ENCODE data around the gene CAMKK2. TPM values are rescaled to one million over a fixed set of nuclear protein-coding genes. Genes with fewer than 3 reads are reported as not detected.

CAMKK2 gene
- total RNA-seq, 4 donors from 2014 or later = 17.5 to 155 (median 47.7) TPM

DNA sequence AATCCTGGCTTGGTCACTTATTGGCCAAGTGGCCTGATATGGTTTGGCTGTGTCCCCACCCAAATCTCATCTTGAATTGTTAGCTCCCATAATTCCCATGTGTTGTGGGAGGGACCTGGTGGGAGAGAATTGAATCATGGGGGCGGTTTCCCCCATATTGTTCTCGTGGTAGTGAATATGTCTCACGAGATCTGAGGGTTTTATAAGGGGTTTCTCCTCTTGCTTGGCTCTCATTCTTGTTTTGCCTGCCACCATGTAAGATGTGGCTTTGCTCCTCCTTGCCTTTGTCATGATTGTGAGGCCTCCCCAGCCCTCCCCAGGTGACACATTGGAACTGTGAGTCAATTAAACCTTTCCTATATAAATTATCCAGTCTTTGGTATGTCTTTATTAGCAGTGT lies 105.4 kb downstream of the CAMKK2 start:
- no peaks in the 10 kb centered on the region for H3K27me3 ChIP-seq
- no peaks in the 10 kb centered on the region for H3K9me3 ChIP-seq
- WGBS, 2 donors (ENCODE audit: low coverage in 1 of 2) = 87% methylated on average over 3 of the region's 3 CpGs; no CpG with 5 or more reads in 1 of the 2 donors
- no peaks in the 10 kb centered on the region for H3K4me1 ChIP-seq
- DNase-seq = no peak
- intact Hi-C loops (cut with DNase I; ENCODE audit: low total_unique reads) (no loop called here), in situ Hi-C loops (cut with MboI; ENCODE audit: low pct_ligation_motif_present in 1 of 4, low pct_unique_long_range_greater_than_20kb in 1 of 4, low sequenced_read_pairs in 3 of 4) (no loop called here)
- H3K27ac ChIP-seq = peak overlapping the region in 1 of 4 donors; percentile 1
- no peaks in the 10 kb centered on the region for H3K36me3 ChIP-seq
- TF ChIP-seq CTCF (IDR thresholded peaks at IDR 0.05) (no peak), POLR2A (IDR thresholded peaks at IDR 0.05) (no peak), POLR2AphosphoS5 (IDR thresholded peaks at IDR 0.05) (no peak), EP300 (IDR thresholded peaks at IDR 0.05; ENCODE audit: low read depth) (no peak)
- no peak overlapping the region for H3K4me3 ChIP-seq

DNA sequence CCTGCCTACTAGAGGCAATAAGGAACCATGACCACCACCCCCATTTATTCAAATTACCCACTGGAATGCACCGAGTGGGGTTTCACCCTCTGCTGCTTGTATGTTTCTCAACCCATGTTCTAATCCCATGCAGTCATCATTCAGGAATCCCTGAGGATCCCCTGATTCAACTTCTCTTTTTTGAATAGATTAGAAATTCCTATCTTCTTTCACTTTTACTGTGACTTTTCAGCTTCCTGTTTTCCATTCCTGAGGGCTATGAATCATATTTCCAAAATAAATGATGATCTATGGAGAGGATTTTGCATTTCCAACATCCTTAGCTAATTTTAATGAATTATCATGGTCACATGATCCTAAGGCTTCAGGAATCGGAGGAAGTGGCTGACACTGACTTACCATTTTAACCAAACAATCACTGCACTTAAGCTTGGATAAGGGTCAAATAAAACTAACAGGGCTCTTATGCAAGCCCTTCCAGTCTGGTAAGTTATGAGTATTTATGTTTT lies 105.9 kb downstream of the CAMKK2 start:
- WGBS, 2 donors (ENCODE audit: low coverage in 1 of 2) = 46 to 70% methylated on average over 2 of the region's 2 CpGs
- in situ Hi-C loops (cut with MboI; ENCODE audit: low pct_ligation_motif_present in 1 of 4, low pct_unique_long_range_greater_than_20kb in 1 of 4, low sequenced_read_pairs in 3 of 4) = no loop called here
- no peak overlapping the region for H3K4me3 ChIP-seq
- TF ChIP-seq CTCF (IDR thresholded peaks at IDR 0.05) = no peak
- no peak for TF ChIP-seq POLR2A (IDR thresholded peaks at IDR 0.05)
- TF ChIP-seq POLR2AphosphoS5 (IDR thresholded peaks at IDR 0.05) = no peak
- no peak for TF ChIP-seq EP300 (IDR thresholded peaks at IDR 0.05; ENCODE audit: low read depth)
- no peak for DNase-seq
- peak overlapping the region in 1 of 4 donors; percentile 1 for H3K27ac ChIP-seq
- intact Hi-C loops (cut with DNase I; ENCODE audit: low total_unique reads) = no loop called here
- no peaks in the 10 kb centered on the region for H3K4me1 ChIP-seq
- H3K27me3 ChIP-seq = no peaks in the 10 kb centered on the region
- H3K9me3 ChIP-seq = no peaks in the 10 kb centered on the region
- H3K36me3 ChIP-seq = no peaks in the 10 kb centered on the region

DNA sequence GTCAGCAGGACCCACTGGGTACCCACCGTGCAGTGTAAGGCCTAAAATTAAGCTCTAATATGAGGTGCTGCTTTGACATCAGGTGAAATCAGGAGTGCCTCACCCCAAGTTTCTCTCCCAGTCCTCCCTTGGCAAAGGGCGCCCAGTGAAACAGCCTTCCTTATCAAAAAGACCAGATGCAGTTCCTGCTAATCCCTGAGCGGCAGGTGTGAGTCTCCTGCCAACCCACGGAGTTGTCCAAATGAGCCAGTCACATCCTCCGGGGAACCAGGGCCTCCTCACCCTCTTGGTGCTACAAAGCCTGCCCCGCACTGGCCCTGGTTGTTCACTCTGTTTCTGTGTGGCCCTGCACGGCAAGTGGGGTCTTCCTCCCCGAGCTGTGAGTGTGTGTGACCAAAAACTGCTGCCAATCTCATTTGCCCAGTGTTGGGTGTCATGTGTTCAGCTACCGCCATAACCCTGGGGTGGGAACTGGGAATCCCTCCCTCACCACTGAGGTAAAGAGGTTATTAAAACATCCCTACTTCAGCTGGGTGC lies 106.8 kb downstream of the CAMKK2 start:
- no peak overlapping the region for H3K27ac ChIP-seq
- in situ Hi-C loops (cut with MboI; ENCODE audit: low pct_ligation_motif_present in 1 of 4, low pct_unique_long_range_greater_than_20kb in 1 of 4, low sequenced_read_pairs in 3 of 4) (no loop called here), intact Hi-C loops (cut with DNase I; ENCODE audit: low total_unique reads) (no loop called here)
- DNase-seq = no peak
- TF ChIP-seq POLR2AphosphoS5 (IDR thresholded peaks at IDR 0.05) (no peak), CTCF (IDR thresholded peaks at IDR 0.05) (no peak), POLR2A (IDR thresholded peaks at IDR 0.05) (no peak), EP300 (IDR thresholded peaks at IDR 0.05; ENCODE audit: low read depth) (no peak)
- 70% methylated on average over 9 of the region's 9 CpGs; no CpG with 5 or more reads in 1 of the 2 donors for WGBS, 2 donors (ENCODE audit: low coverage in 1 of 2)
- H3K27me3 ChIP-seq = no peaks in the 10 kb centered on the region
- H3K4me1 ChIP-seq = no peaks in the 10 kb centered on the region
- no peaks in the 10 kb centered on the region for H3K9me3 ChIP-seq
- H3K4me3 ChIP-seq = no peak overlapping the region
- H3K36me3 ChIP-seq = no peaks in the 10 kb centered on the region

DNA sequence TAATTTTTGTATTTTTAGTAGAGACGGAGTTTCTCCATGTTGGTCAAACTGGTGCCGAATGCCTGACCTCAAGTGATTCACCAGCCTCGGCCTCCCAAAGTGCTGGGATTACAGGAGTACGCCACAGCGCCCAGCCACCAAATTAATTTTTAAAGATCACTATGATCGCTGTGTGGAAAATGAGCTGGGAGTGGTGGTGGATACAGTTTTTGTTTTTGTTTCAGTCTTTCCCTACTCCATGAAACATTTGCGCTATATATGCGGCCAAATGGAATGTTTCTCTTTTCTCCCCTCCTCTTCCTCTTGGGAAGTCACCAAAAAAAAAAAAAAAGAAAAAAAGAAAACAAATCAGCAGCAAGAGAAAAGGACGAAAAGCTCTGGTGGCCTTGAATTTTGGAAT lies 107.4 kb downstream of the CAMKK2 start:
- no peak for TF ChIP-seq EP300 (IDR thresholded peaks at IDR 0.05; ENCODE audit: low read depth)
- no peak for TF ChIP-seq POLR2AphosphoS5 (IDR thresholded peaks at IDR 0.05)
- no peak for TF ChIP-seq CTCF (IDR thresholded peaks at IDR 0.05)
- no peak for TF ChIP-seq POLR2A (IDR thresholded peaks at IDR 0.05)
- Histone ChIP-seq H3K4me3 (no peak overlapping the region), H3K9me3 (no peaks in the 10 kb centered on the region), H3K27ac (no peak overlapping the region), H3K4me1 (no peaks in the 10 kb centered on the region), H3K36me3 (no peaks in the 10 kb centered on the region), H3K27me3 (no peaks in the 10 kb centered on the region)
- intact Hi-C loops (cut with DNase I; ENCODE audit: low total_unique reads) = no loop called here
- in situ Hi-C loops (cut with MboI; ENCODE audit: low pct_ligation_motif_present in 1 of 4, low pct_unique_long_range_greater_than_20kb in 1 of 4, low sequenced_read_pairs in 3 of 4) = no loop called here
- DNase-seq = no peak
- WGBS, 2 donors (ENCODE audit: low coverage in 1 of 2) = 92 to 93% methylated on average over 8 to 9 of the region's 9 CpGs

Data from transverse colon (tissue), 4 donors.